ENCODE results near the gene SLC16A11. TPM values are rescaled to one million over a fixed set of nuclear protein-coding genes. Genes with fewer than 3 reads are reported as not detected.

The SLC16A11 gene
- total RNA-seq, 6 experiments from 2014 or later = 0.84 to 10.2 (median 2.4) TPM

GRCh38 chr17:7042501-7043181 lies 1.3 kb downstream of the SLC16A11 start:
- Histone ChIP-seq H3K27ac (peak overlapping the region in 2 of 3 donors; percentile 18 to 62), H3K9me3 (no peaks in the 10 kb centered on the region), H3K4me3 (peak overlapping the region in 2 of 3 donors; percentile 53 to 57), H3K4me1 (peaks cover 0 to 75% (median 37%) of the 10 kb centered on the region in 4 donors), H3K27me3 (no peaks in the 10 kb centered on the region), H3K36me3 (no peaks in the 10 kb centered on the region)
- TF ChIP-seq CTCF (IDR thresholded peaks at IDR 0.05) (no peak), POLR2A (IDR thresholded peaks at IDR 0.05) (peak; percentile 55)
- intact Hi-C loops (cut with DNase I) = no loop called here
- ATAC-seq = peak in 3 of 4 donors; percentile 0 to 4 (median 0)
- DNase-seq = peak in 1 of 3 donors; percentile 45
- 9% methylated on average over 16 of the region's 53 CpGs for WGBS (ENCODE audit: insufficient coverage, low coverage, low lambda C conversion rate, missing lambda C conversion rate)

- Histone ChIP-seq H3K36me3 (no peaks in the 10 kb centered on the region), H3K9me3 (no peaks in the 10 kb centered on the region), H3K27me3 (no peaks in the 10 kb centered on the region), H3K4me3 (peak overlapping the region in 2 of 3 donors; percentile 53 to 57), H3K4me1 (peaks cover 0 to 77% (median 35%) of the 10 kb centered on the region in 4 donors), H3K27ac (peak overlapping the region in 2 of 3 donors; percentile 6 to 18)
- ATAC-seq (peak in 3 of 4 donors; percentile 0 to 1 (median 1)), DNase-seq (peak in 1 of 3 donors; percentile 36)
- no peak for TF ChIP-seq CTCF (IDR thresholded peaks at IDR 0.05)
- TF ChIP-seq POLR2A (IDR thresholded peaks at IDR 0.05) = no peak
- WGBS (ENCODE audit: insufficient coverage, low coverage, low lambda C conversion rate, missing lambda C conversion rate) = 30% methylated on average over 5 of the region's 43 CpGs
- intact Hi-C loops (cut with DNase I) = no loop called here
Measured at GRCh38 chr17:7041607-7042500, 2.0 kb downstream of the SLC16A11 start.

- peaks cover 0 to 65% (median 27%) of the 10 kb centered on the region in 4 donors for H3K4me1 ChIP-seq
- H3K27ac ChIP-seq = peak overlapping the region in 2 of 3 donors; percentile 85 to 89
Measured at GRCh38 chr17:7039832-7040231, 4.1 kb downstream of the SLC16A11 start.

More at GRCh38 chr17:7039832-7040231, 4.1 kb downstream of the SLC16A11 start:
- intact Hi-C loops (cut with DNase I) = no loop called here
- Histone ChIP-seq H3K27me3 (no peaks in the 10 kb centered on the region), H3K9me3 (no peaks in the 10 kb centered on the region), H3K4me3 (peak overlapping the region in 1 of 3 donors; percentile 14), H3K36me3 (no peaks in the 10 kb centered on the region)
- 82% methylated on average over 5 of the region's 5 CpGs for WGBS (ENCODE audit: insufficient coverage, low coverage, low lambda C conversion rate, missing lambda C conversion rate)
- DNase-seq (no peak), ATAC-seq (no peak)
- TF ChIP-seq CTCF (IDR thresholded peaks at IDR 0.05) (no peak), POLR2A (IDR thresholded peaks at IDR 0.05) (no peak)

Measured in right lobe of liver (tissue), 6 donors.